Liver (tissue), 3 donors: Measurements from ENCODE around the gene CDKN2C.
"Not testable (repeated sequence)": the region's sequence is repeated elsewhere in the genome, so short reads cannot be mapped to it uniquely, and the experiment has no call there.

Source experiments
- EGR1 ChIP-seq, 2 donors: IDR thresholded peaks; 2 replicates each; pipeline ENCODE4 v1.6.1; 2016 to 2018; ENCODE audit warnings: antibody characterized with exemption in 2 of 2, low read depth in 2 of 2
- GABPA ChIP-seq, 2 donors: IDR thresholded peaks in 1 of 2; conservative IDR thresholded peaks in 1 of 2; 2 replicates each; pipeline ENCODE4 v1.6.1; 2016; ENCODE audit warnings: antibody characterized with exemption in 2 of 2, mild to moderate bottlenecking in 1 of 2, moderate library complexity in 1 of 2
- HNF4G ChIP-seq: IDR thresholded peaks from 2 replicates; pipeline ENCODE4 v1.6.1; 2016; ENCODE audit warnings: antibody characterized with exemption
- JUND ChIP-seq, 2 donors: IDR thresholded peaks; 2 replicates each; pipeline ENCODE4 v1.6.1; 2016; ENCODE audit warnings: antibody characterized with exemption in 2 of 2
- RAD21 ChIP-seq, 2 donors: IDR thresholded peaks; 2 replicates each; pipeline ENCODE4 v1.6.1; 2016; ENCODE audit warnings: antibody characterized with exemption in 2 of 2, mild to moderate bottlenecking in 2 of 2
- SP1 ChIP-seq: IDR thresholded peaks from 2 replicates; pipeline ENCODE4 v1.6.1; 2018; ENCODE audit warnings: antibody characterized with exemption, mild to moderate bottlenecking
- TAF1 ChIP-seq: conservative IDR thresholded peaks from 2 replicates; pipeline ENCODE4 v1.6.1; 2016; ENCODE audit warnings: antibody characterized with exemption, mild to moderate bottlenecking
- YY1 ChIP-seq: IDR thresholded peaks from 2 replicates; pipeline ENCODE4 v1.6.1; 2016; ENCODE audit warnings: antibody characterized with exemption, mild to moderate bottlenecking
- TF ChIP-seq, protein P1 (sequence below): fragments of 150-350 bp; IDR thresholded peaks from 2 replicates; pipeline ENCODE4 v1.5.1; 2017; ENCODE audit warnings: improper control_type of control experiment, low read depth, low read length; ENCODE audit not compliant: missing input control
- TF ChIP-seq, protein P2 (sequence below): IDR thresholded peaks from 2 replicates; pipeline ENCODE4 v1.6.1; 2016; ENCODE audit warnings: antibody characterized with exemption
- TF ChIP-seq, protein P3 (sequence below): IDR thresholded peaks from 2 replicates; pipeline ENCODE4 v1.6.1; 2016; ENCODE audit warnings: antibody characterized with exemption, mild to moderate bottlenecking
- donor health status: healthy.
- donor health status: healthy.

GRCh38 chr1:50935276-50935675 lies 34.8 kb upstream of the CDKN2C start:
- TF ChIP-seq, protein P1, sequence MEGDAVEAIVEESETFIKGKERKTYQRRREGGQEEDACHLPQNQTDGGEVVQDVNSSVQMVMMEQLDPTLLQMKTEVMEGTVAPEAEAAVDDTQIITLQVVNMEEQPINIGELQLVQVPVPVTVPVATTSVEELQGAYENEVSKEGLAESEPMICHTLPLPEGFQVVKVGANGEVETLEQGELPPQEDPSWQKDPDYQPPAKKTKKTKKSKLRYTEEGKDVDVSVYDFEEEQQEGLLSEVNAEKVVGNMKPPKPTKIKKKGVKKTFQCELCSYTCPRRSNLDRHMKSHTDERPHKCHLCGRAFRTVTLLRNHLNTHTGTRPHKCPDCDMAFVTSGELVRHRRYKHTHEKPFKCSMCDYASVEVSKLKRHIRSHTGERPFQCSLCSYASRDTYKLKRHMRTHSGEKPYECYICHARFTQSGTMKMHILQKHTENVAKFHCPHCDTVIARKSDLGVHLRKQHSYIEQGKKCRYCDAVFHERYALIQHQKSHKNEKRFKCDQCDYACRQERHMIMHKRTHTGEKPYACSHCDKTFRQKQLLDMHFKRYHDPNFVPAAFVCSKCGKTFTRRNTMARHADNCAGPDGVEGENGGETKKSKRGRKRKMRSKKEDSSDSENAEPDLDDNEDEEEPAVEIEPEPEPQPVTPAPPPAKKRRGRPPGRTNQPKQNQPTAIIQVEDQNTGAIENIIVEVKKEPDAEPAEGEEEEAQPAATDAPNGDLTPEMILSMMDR = not testable (repeated sequence)
- not testable (repeated sequence) for TF ChIP-seq YY1; EGR1 (IDR thresholded peaks at IDR 0.05; ENCODE audit: low read depth in 2 of 2); HNF4G; SP1; JUND (IDR thresholded peaks at IDR 0.05); GABPA (IDR thresholded peaks at IDR 0.05 in 1 of 2, conservative IDR thresholded peaks at IDR 0.05 in 1 of 2); RAD21 (IDR thresholded peaks at IDR 0.05); TAF1
- TF ChIP-seq, protein P2, sequence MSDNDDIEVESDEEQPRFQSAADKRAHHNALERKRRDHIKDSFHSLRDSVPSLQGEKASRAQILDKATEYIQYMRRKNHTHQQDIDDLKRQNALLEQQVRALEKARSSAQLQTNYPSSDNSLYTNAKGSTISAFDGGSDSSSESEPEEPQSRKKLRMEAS = not testable (repeated sequence)
- TF ChIP-seq, protein P3, sequence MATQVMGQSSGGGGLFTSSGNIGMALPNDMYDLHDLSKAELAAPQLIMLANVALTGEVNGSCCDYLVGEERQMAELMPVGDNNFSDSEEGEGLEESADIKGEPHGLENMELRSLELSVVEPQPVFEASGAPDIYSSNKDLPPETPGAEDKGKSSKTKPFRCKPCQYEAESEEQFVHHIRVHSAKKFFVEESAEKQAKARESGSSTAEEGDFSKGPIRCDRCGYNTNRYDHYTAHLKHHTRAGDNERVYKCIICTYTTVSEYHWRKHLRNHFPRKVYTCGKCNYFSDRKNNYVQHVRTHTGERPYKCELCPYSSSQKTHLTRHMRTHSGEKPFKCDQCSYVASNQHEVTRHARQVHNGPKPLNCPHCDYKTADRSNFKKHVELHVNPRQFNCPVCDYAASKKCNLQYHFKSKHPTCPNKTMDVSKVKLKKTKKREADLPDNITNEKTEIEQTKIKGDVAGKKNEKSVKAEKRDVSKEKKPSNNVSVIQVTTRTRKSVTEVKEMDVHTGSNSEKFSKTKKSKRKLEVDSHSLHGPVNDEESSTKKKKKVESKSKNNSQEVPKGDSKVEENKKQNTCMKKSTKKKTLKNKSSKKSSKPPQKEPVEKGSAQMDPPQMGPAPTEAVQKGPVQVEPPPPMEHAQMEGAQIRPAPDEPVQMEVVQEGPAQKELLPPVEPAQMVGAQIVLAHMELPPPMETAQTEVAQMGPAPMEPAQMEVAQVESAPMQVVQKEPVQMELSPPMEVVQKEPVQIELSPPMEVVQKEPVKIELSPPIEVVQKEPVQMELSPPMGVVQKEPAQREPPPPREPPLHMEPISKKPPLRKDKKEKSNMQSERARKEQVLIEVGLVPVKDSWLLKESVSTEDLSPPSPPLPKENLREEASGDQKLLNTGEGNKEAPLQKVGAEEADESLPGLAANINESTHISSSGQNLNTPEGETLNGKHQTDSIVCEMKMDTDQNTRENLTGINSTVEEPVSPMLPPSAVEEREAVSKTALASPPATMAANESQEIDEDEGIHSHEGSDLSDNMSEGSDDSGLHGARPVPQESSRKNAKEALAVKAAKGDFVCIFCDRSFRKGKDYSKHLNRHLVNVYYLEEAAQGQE = not testable (repeated sequence)
